Measurements from ENCODE around the gene NHS.

GRCh38 chrX:17412692-17413091 is 37.7 kb downstream of the NHS start:
- TF ChIP-seq CTCF (IDR thresholded peaks at IDR 0.05): no peak
- no peak for TF ChIP-seq ZFX (IDR thresholded peaks at IDR 0.05; ENCODE audit: borderline replicate concordance)
